Measurements from ENCODE around the gene ARAP3.

DNA sequence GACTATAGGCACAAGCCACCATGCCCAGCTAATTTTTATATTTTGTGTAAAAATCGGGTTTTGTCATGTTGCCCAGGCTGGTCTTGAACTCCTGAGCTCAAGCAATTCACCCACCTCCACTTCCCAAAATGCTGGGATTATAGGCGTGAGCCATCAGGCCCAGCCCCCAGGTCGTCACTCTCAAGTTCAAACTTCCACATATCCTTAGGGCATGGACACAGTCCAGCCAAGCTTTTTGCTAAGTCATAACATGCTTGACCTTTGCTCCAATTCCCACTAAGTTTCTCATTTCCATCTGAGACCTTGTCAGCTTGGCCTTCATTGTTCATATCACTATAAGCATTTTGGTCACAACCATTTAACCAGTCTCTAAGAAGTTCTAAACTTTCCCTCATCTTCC, 43.9 kb upstream of the ARAP3 start:
- TF ChIP-seq, protein P1, sequence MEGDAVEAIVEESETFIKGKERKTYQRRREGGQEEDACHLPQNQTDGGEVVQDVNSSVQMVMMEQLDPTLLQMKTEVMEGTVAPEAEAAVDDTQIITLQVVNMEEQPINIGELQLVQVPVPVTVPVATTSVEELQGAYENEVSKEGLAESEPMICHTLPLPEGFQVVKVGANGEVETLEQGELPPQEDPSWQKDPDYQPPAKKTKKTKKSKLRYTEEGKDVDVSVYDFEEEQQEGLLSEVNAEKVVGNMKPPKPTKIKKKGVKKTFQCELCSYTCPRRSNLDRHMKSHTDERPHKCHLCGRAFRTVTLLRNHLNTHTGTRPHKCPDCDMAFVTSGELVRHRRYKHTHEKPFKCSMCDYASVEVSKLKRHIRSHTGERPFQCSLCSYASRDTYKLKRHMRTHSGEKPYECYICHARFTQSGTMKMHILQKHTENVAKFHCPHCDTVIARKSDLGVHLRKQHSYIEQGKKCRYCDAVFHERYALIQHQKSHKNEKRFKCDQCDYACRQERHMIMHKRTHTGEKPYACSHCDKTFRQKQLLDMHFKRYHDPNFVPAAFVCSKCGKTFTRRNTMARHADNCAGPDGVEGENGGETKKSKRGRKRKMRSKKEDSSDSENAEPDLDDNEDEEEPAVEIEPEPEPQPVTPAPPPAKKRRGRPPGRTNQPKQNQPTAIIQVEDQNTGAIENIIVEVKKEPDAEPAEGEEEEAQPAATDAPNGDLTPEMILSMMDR (conservative IDR thresholded peaks at IDR 0.05) = no peak
- no peak for TF ChIP-seq ZFX (IDR thresholded peaks at IDR 0.05)

All from C4-2B (cell line).